Kidney epithelial cell (primary cell): ENCODE data around the gene TNS2. TPM values are rescaled to one million over a fixed set of nuclear protein-coding genes. Genes with fewer than 3 reads are reported as not detected.

ENCODE experiments used
- DNase-seq: peaks from one replicate; pipeline ENCODE4 v3.0.0-alpha.2; 2010; ENCODE audit warnings: low read depth
- H3K27me3 ChIP-seq: 2 replicates; pipeline ENCODE4 v1.6.0; 2011; ENCODE audit warnings: low read length; ENCODE audit not compliant: control insufficient read depth, insufficient read depth
- H3K36me3 ChIP-seq: 2 replicates; pipeline ENCODE4 v1.5.1; 2011; ENCODE audit warnings: low read length; ENCODE audit not compliant: control insufficient read depth, insufficient read depth
- H3K4me3 ChIP-seq: 2 replicates; pipeline ENCODE4 v1.5.1; 2011; ENCODE audit warnings: low read depth, mild to moderate bottlenecking, control low read depth, low read length
- CTCF ChIP-seq: IDR thresholded peaks from 2 replicates; pipeline ENCODE4 v1.5.1; 2011; ENCODE audit warnings: mild to moderate bottlenecking, moderate library complexity, low read length, control low read depth, inconsistent platforms; ENCODE audit not compliant: insufficient read depth, poor library complexity, severe bottlenecking
- total RNA-seq: library from RNA; depleted of rRNA; stranded (reverse); fragments of >200 nt; gene quantifications from 2 replicates; pipeline ENCODE4 v1.2.3, GENCODE V29; 2015

Gene TNS2
- total RNA-seq, 1 donor from 2014 or later, result 3.8 TPM

GRCh38 chr12:53051881-53052412 is 2.1 kb downstream of the TNS2 start:
- no peaks in the 10 kb centered on the region for H3K27me3 ChIP-seq
- DNase-seq, result no peak
- no peak for TF ChIP-seq CTCF
- no peak overlapping the region for H3K4me3 ChIP-seq
- H3K36me3 ChIP-seq, result no peaks in the 10 kb centered on the region

GRCh38 chr12:53052419-53053217 is 2.8 kb downstream of the TNS2 start:
- TF ChIP-seq CTCF, result no peak
- Histone ChIP-seq H3K27me3 (no peaks in the 10 kb centered on the region), H3K36me3 (no peaks in the 10 kb centered on the region), H3K4me3 (no peak overlapping the region)
- DNase-seq, result no peak

GRCh38 chr12:53053218-53054111 is 3.6 kb downstream of the TNS2 start:
- peak; percentile 80 for TF ChIP-seq CTCF
- Histone ChIP-seq H3K27me3 (no peaks in the 10 kb centered on the region), H3K36me3 (no peaks in the 10 kb centered on the region), H3K4me3 (peak overlapping the region; percentile 50)
- DNase-seq, result no peak

- no peak for TF ChIP-seq CTCF
- peak; percentile 67 for DNase-seq
- H3K36me3 ChIP-seq, result no peaks in the 10 kb centered on the region
Measured at GRCh38 chr12:53054112-53054878, 4.4 kb downstream of the TNS2 start.

GRCh38 chr12:53055471-53056266 is 5.8 kb downstream of the TNS2 start:
- no peak for TF ChIP-seq CTCF

More at GRCh38 chr12:53054112-53054878, 4.4 kb downstream of the TNS2 start:
- no peaks in the 10 kb centered on the region for H3K27me3 ChIP-seq
- peak overlapping the region; percentile 50 for H3K4me3 ChIP-seq

More at GRCh38 chr12:53055471-53056266, 5.8 kb downstream of the TNS2 start:
- Histone ChIP-seq H3K4me3 (no peak overlapping the region), H3K27me3 (no peaks in the 10 kb centered on the region), H3K36me3 (no peaks in the 10 kb centered on the region)
- no peak for DNase-seq
